SJCRH30 (cell line): ENCODE data around the gene C11orf54. TPM values are rescaled to one million over a fixed set of nuclear protein-coding genes. Genes with fewer than 3 reads are reported as not detected.

Experiments used
- DNase-seq, 2 experiments: peaks; one replicate each; pipeline ENCODE4 v3.0.0-alpha.2; 2015 to 2020
- H3K27ac ChIP-seq: fragments of 250-450 bp; sonication (Bioruptor Pico); 2 replicates; pipeline ENCODE4 v1.5.1; 2020; ENCODE audit warnings: mild to moderate bottlenecking, moderate library complexity
- H3K27me3 ChIP-seq: fragments of 250-450 bp; sonication (Bioruptor Pico); 2 replicates; pipeline ENCODE4 v1.5.1; 2020; ENCODE audit warnings: mild to moderate bottlenecking, moderate library complexity
- H3K36me3 ChIP-seq: fragments of 250-450 bp; sonication (Bioruptor Pico); 2 replicates; pipeline ENCODE4 v1.5.1; 2020; ENCODE audit warnings: mild to moderate bottlenecking, moderate library complexity
- H3K4me1 ChIP-seq: fragments of 250-450 bp; sonication (Bioruptor Pico); 2 replicates; pipeline ENCODE4 v1.5.1; 2020; ENCODE audit warnings: mild to moderate bottlenecking, moderate library complexity
- H3K4me3 ChIP-seq: fragments of 250-450 bp; sonication (Bioruptor Pico); 2 replicates; pipeline ENCODE4 v1.5.1; 2020; ENCODE audit warnings: mild to moderate bottlenecking, moderate library complexity
- H3K9me3 ChIP-seq: fragments of 250-450 bp; sonication (Bioruptor Pico); replicated peaks from 2 replicates; pipeline ENCODE4 v1.5.1; 2020; ENCODE audit warnings: mild to moderate bottlenecking, moderate library complexity
- total RNA-seq: library from RNA; depleted of rRNA; stranded (reverse); fragments of >200 nt; shearing (Covaris generic); gene quantifications from 2 replicates; pipeline ENCODE4 v1.2.3, GENCODE V29; 2014; rRNA removed

Gene C11orf54
- total RNA-seq, 1 experiment from 2014 or later: 23.9 TPM

DNA sequence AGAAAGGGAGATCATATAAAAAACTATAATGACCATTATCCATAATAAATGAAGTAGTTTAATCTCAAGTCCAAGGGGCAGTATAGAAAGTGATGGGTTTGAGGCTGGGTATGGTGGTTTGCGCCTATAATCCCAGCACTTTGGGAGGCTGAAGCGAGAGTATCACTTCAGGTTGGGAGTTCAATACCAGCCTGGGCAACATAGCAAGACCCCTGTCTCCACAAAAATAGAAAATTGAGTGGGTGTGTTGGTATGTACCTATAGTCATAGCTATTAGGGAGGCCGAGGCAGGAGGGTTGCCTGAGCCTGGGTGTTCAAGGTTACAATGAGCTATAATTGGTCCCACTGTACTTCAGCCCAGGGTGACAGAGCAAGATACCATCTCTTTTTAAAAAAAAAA, 66.5 kb downstream of the C11orf54 start:
- no peaks in the 10 kb centered on the region for H3K27me3 ChIP-seq
- H3K36me3 ChIP-seq: peaks cover 43% of the 10 kb centered on the region
- H3K27ac ChIP-seq: no peak overlapping the region
- no peak for DNase-seq
- no peaks in the 10 kb centered on the region for H3K9me3 ChIP-seq
- no peaks in the 10 kb centered on the region for H3K4me1 ChIP-seq
- no peak overlapping the region for H3K4me3 ChIP-seq

DNA sequence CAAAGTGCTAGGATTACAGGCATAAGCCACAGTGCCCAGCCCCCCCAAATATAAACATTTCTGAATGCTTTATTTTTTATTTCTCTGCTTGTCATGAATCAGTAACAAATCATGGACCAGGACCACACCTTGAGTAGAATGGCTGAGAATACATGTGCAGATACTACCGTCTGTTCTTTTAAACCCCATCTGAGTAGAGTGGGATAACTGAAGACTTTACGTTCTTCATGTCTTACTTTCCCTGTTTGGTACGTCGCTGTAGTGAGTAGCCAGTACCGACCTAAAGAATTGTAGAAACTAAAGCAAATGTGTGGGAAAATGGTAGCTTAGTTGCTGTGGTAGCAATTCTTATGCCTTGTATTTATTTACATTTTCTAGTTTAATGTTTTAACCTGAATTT, 72.5 kb downstream of the C11orf54 start:
- Histone ChIP-seq H3K36me3 (peaks cover 35% of the 10 kb centered on the region), H3K9me3 (no peaks in the 10 kb centered on the region), H3K4me3 (no peak overlapping the region), H3K27ac (no peak overlapping the region), H3K4me1 (no peaks in the 10 kb centered on the region), H3K27me3 (no peaks in the 10 kb centered on the region)
- DNase-seq: no peak

Other genes starting within 250 kb of the C11orf54 start
- 4.0 and 4.9 TPM in 2 replicates for gene SMCO4, start 198.3 kb upstream of the C11orf54 start, total RNA-seq
- gene CEP295, start 80.0 kb upstream of the C11orf54 start, total RNA-seq: 25.4 and 32.5 TPM in 2 replicates
- 223 and 227 TPM in 2 replicates for gene TAF1D, start 177 bp upstream of the C11orf54 start, total RNA-seq
- gene MED17, start 42.6 kb downstream of the C11orf54 start, total RNA-seq: 29.0 TPM in 2 replicates
- not detected in 2 replicates for gene VSTM5, start 108.9 kb downstream of the C11orf54 start, total RNA-seq